Mucosa of rectum (tissue), 2 donors: Measurements from ENCODE around the gene MYO5A.
"Not testable (repeated sequence)": the region's sequence is repeated elsewhere in the genome, so short reads cannot be mapped to it uniquely, and the experiment has no call there.

ENCODE experiments used
- H3K27ac ChIP-seq, 2 donors: one replicate each; pipeline ENCODE4 v1.7.0; 2013; ENCODE audit warnings: inconsistent platforms in 2 of 2, low read depth in 2 of 2, low read length in 2 of 2
- H3K27me3 ChIP-seq, 2 donors: one replicate each; pipeline ENCODE4 v1.7.0; 2013; ENCODE audit warnings: low read length in 2 of 2; ENCODE audit not compliant: control insufficient read depth in 2 of 2, insufficient read depth in 2 of 2
- H3K36me3 ChIP-seq, 2 donors: one replicate each; pipeline ENCODE4 v1.7.0; 2013; ENCODE audit warnings: low read length in 2 of 2; ENCODE audit not compliant: control insufficient read depth in 2 of 2, insufficient read depth in 2 of 2
- H3K4me1 ChIP-seq, 2 donors: one replicate each; pipeline ENCODE4 v1.7.0; 2013; ENCODE audit warnings: low read length in 2 of 2, mild to moderate bottlenecking in 1 of 2; ENCODE audit not compliant: control insufficient read depth in 2 of 2, insufficient read depth in 2 of 2
- H3K4me3 ChIP-seq, 2 donors: one replicate each; pipeline ENCODE4 v1.7.0; 2013; ENCODE audit warnings: low read length in 2 of 2
- H3K9ac ChIP-seq, 2 donors: one replicate each; pipeline ENCODE4 v1.7.0; 2013; ENCODE audit warnings: low read length in 2 of 2, low read depth in 1 of 2, mild to moderate bottlenecking in 1 of 2
- H3K9me3 ChIP-seq, 2 donors: one replicate each; pipeline ENCODE4 v1.7.0; 2013; ENCODE audit warnings: low read length in 2 of 2; ENCODE audit not compliant: control insufficient read depth in 2 of 2
- donor health status: healthy.
- donor health status: Normal muscosa, but diverticular disease.

The MYO5A gene

GRCh38 chr15:52288051-52288942 lies 240.4 kb downstream of the MYO5A start:
- H3K36me3 ChIP-seq: no peaks in the 10 kb centered on the region
- H3K9me3 ChIP-seq: no peaks in the 10 kb centered on the region
- no peaks in the 10 kb centered on the region for H3K27me3 ChIP-seq
- H3K9ac ChIP-seq: peak overlapping the region; percentile 55 to 56
- H3K27ac ChIP-seq: peak overlapping the region; percentile 92
- peak overlapping the region; percentile 31 to 48 for H3K4me3 ChIP-seq
- peaks cover 29 to 42% of the 10 kb centered on the region in 2 donors for H3K4me1 ChIP-seq

GRCh38 chr15:52287114-52287513 lies 241.6 kb downstream of the MYO5A start:
- Histone ChIP-seq H3K27me3 (no peaks in the 10 kb centered on the region), H3K36me3 (peaks cover 3 to 7% of the 10 kb centered on the region in 2 donors), H3K4me1 (peaks cover 24 to 38% of the 10 kb centered on the region in 2 donors), H3K9ac (peak overlapping the region; percentile 40 to 52), H3K27ac (peak overlapping the region; percentile 92), H3K4me3 (peak overlapping the region in 1 of 2 donors; percentile 44), H3K9me3 (no peaks in the 10 kb centered on the region)

- H3K36me3 ChIP-seq: peaks cover 6 to 14% of the 10 kb centered on the region in 2 donors
- H3K4me3 ChIP-seq, H3K9me3 ChIP-seq, H3K9ac ChIP-seq, H3K27ac ChIP-seq, H3K27me3 ChIP-seq: not testable (repeated sequence)
- peaks cover 24 to 33% of the 10 kb centered on the region in 2 donors for H3K4me1 ChIP-seq
Measured at GRCh38 chr15:52285941-52286340, 242.7 kb downstream of the MYO5A start.

GRCh38 chr15:52284164-52284563 lies 244.5 kb downstream of the MYO5A start:
- Histone ChIP-seq H3K36me3 (peaks cover 12 to 18% of the 10 kb centered on the region in 2 donors), H3K27ac (no peak overlapping the region), H3K9me3 (no peaks in the 10 kb centered on the region), H3K4me3 (no peak overlapping the region), H3K27me3 (no peaks in the 10 kb centered on the region), H3K9ac (no peak overlapping the region), H3K4me1 (peaks cover 16 to 21% of the 10 kb centered on the region in 2 donors)

DNA sequence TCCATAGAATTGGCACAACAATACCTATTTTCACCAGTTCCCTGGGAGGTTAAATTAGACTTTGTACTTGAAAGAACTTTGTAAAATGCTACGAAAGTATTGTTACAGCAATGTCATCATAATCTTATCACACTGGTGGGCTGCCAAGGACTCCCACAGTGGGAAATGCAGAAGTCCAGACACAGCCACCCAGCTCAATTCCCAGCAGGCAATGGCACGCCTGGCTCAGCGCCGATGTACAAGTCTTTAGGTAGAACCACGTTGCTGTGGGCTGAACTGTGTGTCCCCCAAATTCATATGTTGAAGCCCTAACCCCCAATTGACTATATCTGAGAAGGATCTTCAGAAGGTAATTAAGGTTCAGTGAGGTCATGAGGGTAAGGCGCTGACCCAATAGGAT lies 245.4 kb downstream of the MYO5A start:
- Histone ChIP-seq H3K36me3 (peaks cover 18 to 27% of the 10 kb centered on the region in 2 donors), H3K9me3 (no peaks in the 10 kb centered on the region), H3K4me3 (no peak overlapping the region), H3K27ac (no peak overlapping the region), H3K4me1 (peaks cover 9 to 14% of the 10 kb centered on the region in 2 donors), H3K27me3 (no peaks in the 10 kb centered on the region), H3K9ac (no peak overlapping the region)

DNA sequence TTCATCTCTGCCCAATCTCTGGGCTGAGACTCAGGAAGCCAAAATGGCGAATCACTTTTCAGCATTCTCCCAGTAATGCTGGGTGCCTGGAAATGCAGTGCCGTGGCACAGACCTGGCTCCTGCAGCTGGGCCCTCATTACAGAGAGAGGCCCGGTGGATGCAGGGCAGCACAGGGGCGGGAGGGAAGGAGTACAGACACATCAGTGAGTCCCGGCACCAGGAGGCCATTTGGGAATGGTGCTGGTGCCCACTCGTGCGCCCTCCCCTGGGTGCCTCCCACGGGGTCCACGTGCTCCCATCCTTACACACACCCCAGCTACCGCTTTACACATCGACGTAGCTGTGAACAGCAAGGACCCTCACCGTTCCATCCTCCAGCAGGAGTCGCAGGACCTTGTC lies 246.3 kb downstream of the MYO5A start:
- no peaks in the 10 kb centered on the region for H3K9me3 ChIP-seq
- H3K9ac ChIP-seq: no peak overlapping the region
- H3K4me3 ChIP-seq: no peak overlapping the region
- no peaks in the 10 kb centered on the region for H3K27me3 ChIP-seq
- H3K4me1 ChIP-seq: peaks cover 3 to 6% of the 10 kb centered on the region in 2 donors
- H3K27ac ChIP-seq: no peak overlapping the region
- H3K36me3 ChIP-seq: peaks cover 27 to 35% of the 10 kb centered on the region in 2 donors

- Histone ChIP-seq H3K36me3 (peaks cover 36 to 42% of the 10 kb centered on the region in 2 donors), H3K27ac (no peak overlapping the region), H3K4me1 (no peaks in the 10 kb centered on the region), H3K9ac (no peak overlapping the region), H3K27me3 (no peaks in the 10 kb centered on the region), H3K9me3 (no peaks in the 10 kb centered on the region), H3K4me3 (no peak overlapping the region)
Measured at GRCh38 chr15:52281085-52282035, 247.3 kb downstream of the MYO5A start.

DNA sequence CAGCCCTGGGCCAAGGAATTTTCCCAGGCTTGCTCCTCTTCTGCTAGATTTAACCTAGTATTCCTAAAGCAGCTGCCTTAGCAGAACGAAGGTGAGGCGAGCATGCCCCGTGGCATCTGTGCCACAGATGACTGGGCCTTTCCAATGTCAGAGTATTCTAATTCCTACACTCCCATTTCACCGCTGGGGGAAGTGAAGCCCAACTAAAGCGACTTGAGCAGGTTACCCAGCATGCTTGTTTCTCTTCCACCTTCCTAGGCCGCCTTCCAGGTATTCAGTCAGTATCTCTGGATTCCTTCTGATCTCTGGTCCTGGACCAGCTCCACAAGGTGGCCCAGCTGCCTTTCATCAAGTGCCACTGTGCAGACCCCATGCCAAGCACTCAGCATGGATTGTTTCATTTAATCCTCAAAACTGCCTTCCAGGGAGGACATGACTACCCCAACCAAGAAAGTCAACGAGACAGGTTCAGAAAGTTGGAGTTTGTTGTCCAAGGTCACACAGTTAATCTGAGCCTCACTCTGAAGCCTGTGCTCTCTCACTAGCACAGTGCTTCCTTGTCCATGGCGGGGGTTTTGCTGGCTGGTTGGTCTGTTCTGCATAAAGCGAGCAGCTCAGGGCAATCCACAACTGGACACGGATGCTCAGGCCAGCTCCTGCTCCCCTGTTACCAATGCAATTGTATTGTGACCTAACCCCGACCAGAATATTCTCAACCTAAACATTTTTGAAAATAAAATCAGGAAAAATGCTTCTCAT lies 248.2 kb downstream of the MYO5A start:
- no peak overlapping the region for H3K27ac ChIP-seq

GRCh38 chr15:52278636-52279367 lies 249.9 kb downstream of the MYO5A start:
- H3K36me3 ChIP-seq: peaks cover 55 to 58% of the 10 kb centered on the region in 2 donors
- no peaks in the 10 kb centered on the region for H3K9me3 ChIP-seq
- H3K27ac ChIP-seq: no peak overlapping the region
- no peaks in the 10 kb centered on the region for H3K27me3 ChIP-seq
- H3K9ac ChIP-seq: no peak overlapping the region
- no peaks in the 10 kb centered on the region for H3K4me1 ChIP-seq
- H3K4me3 ChIP-seq: no peak overlapping the region

More for the DNA sequence above, 248.2 kb downstream of the MYO5A start:
- H3K27me3 ChIP-seq: no peaks in the 10 kb centered on the region
- H3K9ac ChIP-seq: no peak overlapping the region
- H3K36me3 ChIP-seq: peaks cover 44 to 48% of the 10 kb centered on the region in 2 donors
- no peaks in the 10 kb centered on the region for H3K4me1 ChIP-seq
- no peak overlapping the region for H3K4me3 ChIP-seq
- H3K9me3 ChIP-seq: no peaks in the 10 kb centered on the region
